Measurements from ENCODE around the gene MPZL1.

The MPZL1 gene

DNA sequence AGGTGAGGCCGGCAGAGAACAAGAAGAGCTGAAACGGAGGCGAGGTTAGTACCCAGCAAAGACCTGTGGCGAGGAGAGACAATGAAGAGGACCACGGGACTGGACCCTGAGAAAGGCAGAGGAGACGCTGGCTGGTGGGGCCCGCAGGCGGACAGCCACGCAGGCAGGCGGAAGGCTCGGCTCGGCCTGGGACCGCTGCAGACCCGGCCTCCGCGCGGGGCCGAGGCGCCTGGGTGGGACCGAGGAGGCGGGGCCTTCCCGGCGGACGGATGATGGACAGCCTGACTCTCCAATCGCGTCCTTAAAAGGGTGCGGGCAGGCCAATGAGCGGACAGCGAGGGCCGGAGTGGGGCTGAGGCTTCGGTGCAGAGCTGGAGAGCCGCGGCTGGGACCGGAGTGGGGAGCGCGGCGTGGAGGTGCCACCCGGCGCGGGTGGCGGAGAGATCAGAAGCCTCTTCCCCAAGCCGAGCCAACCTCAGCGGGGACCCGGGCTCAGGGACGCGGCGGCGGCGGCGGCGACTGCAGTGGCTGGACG is at the start of gene MPZL1:
Gene MPZL1 (plus strand): TSS at position 366 of the 535 bp plus-strand sequence. CDS start 170 bp downstream, outside the sequence.
- TF ChIP-seq, protein P1, sequence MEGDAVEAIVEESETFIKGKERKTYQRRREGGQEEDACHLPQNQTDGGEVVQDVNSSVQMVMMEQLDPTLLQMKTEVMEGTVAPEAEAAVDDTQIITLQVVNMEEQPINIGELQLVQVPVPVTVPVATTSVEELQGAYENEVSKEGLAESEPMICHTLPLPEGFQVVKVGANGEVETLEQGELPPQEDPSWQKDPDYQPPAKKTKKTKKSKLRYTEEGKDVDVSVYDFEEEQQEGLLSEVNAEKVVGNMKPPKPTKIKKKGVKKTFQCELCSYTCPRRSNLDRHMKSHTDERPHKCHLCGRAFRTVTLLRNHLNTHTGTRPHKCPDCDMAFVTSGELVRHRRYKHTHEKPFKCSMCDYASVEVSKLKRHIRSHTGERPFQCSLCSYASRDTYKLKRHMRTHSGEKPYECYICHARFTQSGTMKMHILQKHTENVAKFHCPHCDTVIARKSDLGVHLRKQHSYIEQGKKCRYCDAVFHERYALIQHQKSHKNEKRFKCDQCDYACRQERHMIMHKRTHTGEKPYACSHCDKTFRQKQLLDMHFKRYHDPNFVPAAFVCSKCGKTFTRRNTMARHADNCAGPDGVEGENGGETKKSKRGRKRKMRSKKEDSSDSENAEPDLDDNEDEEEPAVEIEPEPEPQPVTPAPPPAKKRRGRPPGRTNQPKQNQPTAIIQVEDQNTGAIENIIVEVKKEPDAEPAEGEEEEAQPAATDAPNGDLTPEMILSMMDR (IDR thresholded peaks at IDR 0.05; ENCODE audit: extremely low read depth, insufficient read depth, missing control alignments): no peak
- peak; percentile 99 for DNase-seq (ENCODE audit: low spot score)
- in situ Hi-C loops (cut with MboI; ENCODE audit: low pct_unique_long_range_greater_than_20kb, low sequenced_read_pairs, unreplicated experiment): loop anchor here (10.0 kb wide), 1 partner anchor 63 kb away; no protein-coding TSS in a partner anchor

DNA sequence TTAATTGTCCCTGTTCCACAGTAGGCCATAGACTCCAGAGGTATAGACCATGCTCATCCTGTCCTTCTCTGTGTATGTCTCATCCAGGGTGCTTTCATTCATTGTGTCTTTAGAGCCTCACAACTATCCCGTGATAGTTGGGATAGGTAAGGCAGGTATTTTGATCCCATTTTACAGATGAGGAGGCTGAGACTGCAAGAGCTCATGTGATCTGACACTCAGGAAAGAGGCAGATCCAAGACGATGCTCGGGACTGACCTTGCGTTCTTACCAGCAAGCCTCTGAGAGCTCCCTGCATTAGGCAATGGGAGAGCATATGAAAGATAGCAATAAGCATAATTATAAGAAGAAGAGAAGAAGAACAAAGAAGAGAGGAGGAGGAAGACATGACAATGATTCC is 49.0 kb upstream of the MPZL1 start:
- in situ Hi-C loops (cut with MboI; ENCODE audit: low pct_unique_long_range_greater_than_20kb, low sequenced_read_pairs, unreplicated experiment): no loop called here
- TF ChIP-seq, protein P1 (IDR thresholded peaks at IDR 0.05; ENCODE audit: extremely low read depth, insufficient read depth, missing control alignments): no peak
- DNase-seq (ENCODE audit: low spot score): no peak

DNA sequence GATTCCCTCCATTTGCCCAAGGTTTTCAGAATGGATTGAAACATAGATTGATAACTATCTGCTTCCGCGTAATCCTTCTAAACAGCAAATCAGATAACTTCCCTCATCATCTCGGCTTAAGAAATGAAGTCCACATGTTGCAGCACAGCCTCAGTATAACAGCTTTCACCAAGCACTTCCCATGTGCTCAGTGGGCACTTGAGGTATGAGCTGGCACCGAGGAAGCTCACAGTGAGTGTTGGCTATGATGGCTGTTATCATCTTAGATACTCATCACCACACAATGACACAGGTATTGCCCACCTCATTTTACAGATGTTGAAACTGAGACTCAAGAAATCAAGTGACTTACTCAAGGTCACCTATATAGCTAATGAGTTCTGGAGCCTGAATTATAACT is 48.5 kb upstream of the MPZL1 start:
- in situ Hi-C loops (cut with MboI; ENCODE audit: low pct_unique_long_range_greater_than_20kb, low sequenced_read_pairs, unreplicated experiment): no loop called here
- TF ChIP-seq, protein P1 (IDR thresholded peaks at IDR 0.05; ENCODE audit: extremely low read depth, insufficient read depth, missing control alignments): no peak
- no peak for DNase-seq (ENCODE audit: low spot score)

DNA sequence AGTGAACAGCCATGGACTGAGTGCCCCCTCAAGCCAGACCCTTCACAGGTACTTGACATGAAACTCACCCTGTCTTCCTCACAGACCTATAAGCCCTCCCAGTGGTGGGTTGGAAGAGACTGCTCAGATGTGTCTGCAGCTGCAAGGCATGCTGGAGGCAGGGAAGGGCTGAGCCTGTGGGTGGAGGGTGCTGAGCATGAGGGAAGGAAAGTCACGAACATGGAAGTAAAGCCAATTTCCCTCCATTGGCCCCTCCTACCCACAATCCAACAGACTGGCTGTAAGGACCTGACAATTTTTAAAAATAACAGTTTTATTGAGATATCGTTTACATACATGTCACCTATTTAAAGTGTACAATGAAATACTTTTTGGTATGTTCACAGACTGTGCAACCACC is 47.6 kb upstream of the MPZL1 start:
- in situ Hi-C loops (cut with MboI; ENCODE audit: low pct_unique_long_range_greater_than_20kb, low sequenced_read_pairs, unreplicated experiment): no loop called here
- no peak for DNase-seq (ENCODE audit: low spot score)
- TF ChIP-seq, protein P1 (IDR thresholded peaks at IDR 0.05; ENCODE audit: extremely low read depth, insufficient read depth, missing control alignments): no peak

DNA sequence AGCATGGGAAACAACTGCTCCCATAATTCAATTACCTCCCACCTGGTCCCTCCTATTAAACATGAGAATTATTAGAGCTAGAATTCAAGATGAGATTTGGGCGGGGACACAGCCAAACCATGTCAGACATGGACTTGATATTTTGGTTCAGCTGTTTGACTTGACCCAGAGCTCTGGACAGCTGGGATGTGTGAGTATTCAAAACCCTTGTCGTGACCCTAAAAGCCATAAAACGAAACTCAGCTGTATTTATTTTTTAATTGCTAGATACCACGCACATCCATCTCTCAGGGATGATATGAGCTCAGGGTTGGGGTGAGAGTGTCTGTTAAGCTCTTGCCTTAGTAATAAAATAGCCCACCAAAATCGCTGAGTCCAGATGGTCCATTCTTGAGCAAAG is 46.3 kb upstream of the MPZL1 start:
- DNase-seq (ENCODE audit: low spot score): no peak
- TF ChIP-seq, protein P1 (IDR thresholded peaks at IDR 0.05; ENCODE audit: extremely low read depth, insufficient read depth, missing control alignments): no peak
- in situ Hi-C loops (cut with MboI; ENCODE audit: low pct_unique_long_range_greater_than_20kb, low sequenced_read_pairs, unreplicated experiment): no loop called here

DNA sequence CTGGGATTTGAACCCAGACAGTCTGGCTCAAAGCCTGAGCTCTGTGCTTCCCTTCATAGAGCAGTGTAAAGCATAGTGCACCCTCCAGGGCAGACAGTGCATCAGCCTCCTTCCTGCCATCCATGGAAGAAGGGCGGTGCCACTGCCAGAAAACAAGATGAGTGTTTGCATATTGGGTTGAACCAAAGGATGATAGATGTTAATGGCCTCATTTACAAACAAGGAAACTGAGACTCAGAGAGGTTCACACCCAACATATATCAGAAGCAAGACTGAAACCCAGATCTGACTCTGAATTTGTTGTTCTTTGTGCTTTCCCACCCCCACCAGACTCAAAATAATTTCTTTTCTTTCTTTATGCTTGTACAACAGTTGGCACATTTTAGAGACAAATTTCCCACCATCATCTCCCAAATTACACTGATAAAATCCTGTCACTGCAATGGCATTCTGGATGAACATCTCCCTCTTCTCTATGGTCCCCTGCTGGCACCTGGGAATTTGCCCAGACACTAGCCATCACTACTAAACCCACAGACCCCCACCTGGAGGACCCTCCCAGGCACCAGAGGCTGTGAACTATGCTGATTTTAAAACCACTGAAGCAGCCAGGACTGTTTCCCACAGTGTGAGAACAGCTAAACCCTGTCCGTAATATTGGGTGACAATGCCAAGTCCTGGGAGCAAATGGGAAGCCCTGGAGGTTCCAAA is 45.4 kb upstream of the MPZL1 start:
- DNase-seq (ENCODE audit: low spot score): no peak
- in situ Hi-C loops (cut with MboI; ENCODE audit: low pct_unique_long_range_greater_than_20kb, low sequenced_read_pairs, unreplicated experiment): no loop called here
- TF ChIP-seq, protein P1 (IDR thresholded peaks at IDR 0.05; ENCODE audit: extremely low read depth, insufficient read depth, missing control alignments): peak; percentile 8
